ENCODE measurements around the gene POU6F2. TPM values are rescaled to one million over a fixed set of nuclear protein-coding genes. Genes with fewer than 3 reads are reported as not detected.

POU6F2 gene
- total RNA-seq, 1 donor from 2014 or later = 0.16 TPM

- no peaks in the 10 kb centered on the region for H3K4me1 Mint-ChIP-seq
- H3K27ac Mint-ChIP-seq = no peak overlapping the region
- H3K36me3 Mint-ChIP-seq (ENCODE audit: low read depth) = no peaks in the 10 kb centered on the region
- intact Hi-C loops (cut with micrococcal nuclease) = no loop called here
- no peak for DNase-seq
- H3K4me3 Mint-ChIP-seq = no peak overlapping the region
- H3K27me3 Mint-ChIP-seq = peaks cover 2% of the 10 kb centered on the region
- H3K9me3 Mint-ChIP-seq = no peaks in the 10 kb centered on the region
These were observed 117.0 kb downstream of the POU6F2 start for GRCh38 chr7:39094731-39095130.

- Mint-ChIP-seq H3K4me3 (no peak overlapping the region), H3K4me1 (no peaks in the 10 kb centered on the region), H3K27ac (no peak overlapping the region), H3K36me3 (ENCODE audit: low read depth) (no peaks in the 10 kb centered on the region), H3K9me3 (no peaks in the 10 kb centered on the region), H3K27me3 (peaks cover 2% of the 10 kb centered on the region)
- intact Hi-C loops (cut with micrococcal nuclease) = no loop called here
- no peak for DNase-seq
These were observed 118.3 kb downstream of the POU6F2 start for GRCh38 chr7:39095875-39096619.

GRCh38 chr7:39098506-39098905, 120.8 kb downstream of the POU6F2 start:
- Mint-ChIP-seq H3K27me3 (peaks cover 2% of the 10 kb centered on the region), H3K27ac (no peak overlapping the region), H3K36me3 (ENCODE audit: low read depth) (no peaks in the 10 kb centered on the region), H3K4me1 (no peaks in the 10 kb centered on the region), H3K4me3 (no peak overlapping the region), H3K9me3 (no peaks in the 10 kb centered on the region)
- intact Hi-C loops (cut with micrococcal nuclease) = no loop called here
- DNase-seq = no peak

GRCh38 chr7:39099146-39099545, 121.4 kb downstream of the POU6F2 start:
- H3K4me1 Mint-ChIP-seq = no peaks in the 10 kb centered on the region
- no peak overlapping the region for H3K4me3 Mint-ChIP-seq
- H3K9me3 Mint-ChIP-seq = no peaks in the 10 kb centered on the region
- peaks cover 2% of the 10 kb centered on the region for H3K27me3 Mint-ChIP-seq
- H3K27ac Mint-ChIP-seq = no peak overlapping the region
- DNase-seq = no peak
- no peaks in the 10 kb centered on the region for H3K36me3 Mint-ChIP-seq (ENCODE audit: low read depth)
- intact Hi-C loops (cut with micrococcal nuclease) = no loop called here

- intact Hi-C loops (cut with micrococcal nuclease) = no loop called here
- no peaks in the 10 kb centered on the region for H3K9me3 Mint-ChIP-seq
- H3K36me3 Mint-ChIP-seq (ENCODE audit: low read depth) = no peaks in the 10 kb centered on the region
- no peak overlapping the region for H3K27ac Mint-ChIP-seq
- no peak for DNase-seq
- H3K4me3 Mint-ChIP-seq = no peak overlapping the region
- no peaks in the 10 kb centered on the region for H3K4me1 Mint-ChIP-seq
- H3K27me3 Mint-ChIP-seq = peaks cover 2% of the 10 kb centered on the region
These were observed 122.6 kb downstream of the POU6F2 start for GRCh38 chr7:39100270-39100669.

GRCh38 chr7:39102234-39102633, 124.5 kb downstream of the POU6F2 start:
- Mint-ChIP-seq H3K27ac (no peak overlapping the region), H3K36me3 (ENCODE audit: low read depth) (no peaks in the 10 kb centered on the region), H3K27me3 (peaks cover 2% of the 10 kb centered on the region), H3K4me3 (no peak overlapping the region), H3K4me1 (no peaks in the 10 kb centered on the region), H3K9me3 (no peaks in the 10 kb centered on the region)
- intact Hi-C loops (cut with micrococcal nuclease) = no loop called here
- DNase-seq = no peak

- Mint-ChIP-seq H3K27ac (no peak overlapping the region), H3K4me1 (no peaks in the 10 kb centered on the region), H3K9me3 (no peaks in the 10 kb centered on the region), H3K36me3 (ENCODE audit: low read depth) (no peaks in the 10 kb centered on the region), H3K27me3 (peaks cover 4% of the 10 kb centered on the region), H3K4me3 (no peak overlapping the region)
- intact Hi-C loops (cut with micrococcal nuclease) = no loop called here
- DNase-seq = no peak
These were observed 128.0 kb downstream of the POU6F2 start for GRCh38 chr7:39105720-39106119.

GRCh38 chr7:39125846-39126245, 148.1 kb downstream of the POU6F2 start:
- Mint-ChIP-seq H3K4me3 (no peak overlapping the region), H3K27ac (no peak overlapping the region), H3K36me3 (ENCODE audit: low read depth) (no peaks in the 10 kb centered on the region), H3K27me3 (no peaks in the 10 kb centered on the region), H3K4me1 (no peaks in the 10 kb centered on the region), H3K9me3 (no peaks in the 10 kb centered on the region)
- no peak for DNase-seq
- intact Hi-C loops (cut with micrococcal nuclease) = no loop called here

GRCh38 chr7:39127058-39127457, 149.3 kb downstream of the POU6F2 start:
- Mint-ChIP-seq H3K36me3 (ENCODE audit: low read depth) (no peaks in the 10 kb centered on the region), H3K4me1 (peaks cover 3% of the 10 kb centered on the region), H3K4me3 (no peak overlapping the region), H3K27ac (no peak overlapping the region), H3K27me3 (peaks cover 2% of the 10 kb centered on the region), H3K9me3 (no peaks in the 10 kb centered on the region)
- intact Hi-C loops (cut with micrococcal nuclease) = no loop called here
- DNase-seq = no peak

GRCh38 chr7:39128287-39128843, 150.7 kb downstream of the POU6F2 start:
- Mint-ChIP-seq H3K4me3 (no peak overlapping the region), H3K36me3 (ENCODE audit: low read depth) (no peaks in the 10 kb centered on the region), H3K4me1 (peaks cover 3% of the 10 kb centered on the region), H3K27me3 (peaks cover 2% of the 10 kb centered on the region), H3K27ac (no peak overlapping the region), H3K9me3 (no peaks in the 10 kb centered on the region)
- no peak for DNase-seq
- intact Hi-C loops (cut with micrococcal nuclease) = no loop called here

GRCh38 chr7:39130274-39130673, 152.6 kb downstream of the POU6F2 start:
- intact Hi-C loops (cut with micrococcal nuclease) = no loop called here
- Mint-ChIP-seq H3K36me3 (ENCODE audit: low read depth) (no peaks in the 10 kb centered on the region), H3K4me3 (no peak overlapping the region), H3K9me3 (no peaks in the 10 kb centered on the region), H3K27me3 (peaks cover 2% of the 10 kb centered on the region), H3K27ac (no peak overlapping the region), H3K4me1 (peaks cover 3% of the 10 kb centered on the region)
- no peak for DNase-seq

- intact Hi-C loops (cut with micrococcal nuclease) = no loop called here
- H3K36me3 Mint-ChIP-seq (ENCODE audit: low read depth) = no peaks in the 10 kb centered on the region
- DNase-seq = no peak
- peaks cover 2% of the 10 kb centered on the region for H3K27me3 Mint-ChIP-seq
- peak overlapping the region; percentile 58 for H3K4me3 Mint-ChIP-seq
- H3K27ac Mint-ChIP-seq = no peak overlapping the region
- H3K9me3 Mint-ChIP-seq = no peaks in the 10 kb centered on the region
- peaks cover 3% of the 10 kb centered on the region for H3K4me1 Mint-ChIP-seq
These were observed 153.3 kb downstream of the POU6F2 start for GRCh38 chr7:39130857-39131526.

- Mint-ChIP-seq H3K4me1 (peaks cover 3% of the 10 kb centered on the region), H3K27me3 (peaks cover 2% of the 10 kb centered on the region), H3K36me3 (ENCODE audit: low read depth) (no peaks in the 10 kb centered on the region), H3K4me3 (no peak overlapping the region), H3K27ac (no peak overlapping the region), H3K9me3 (no peaks in the 10 kb centered on the region)
- intact Hi-C loops (cut with micrococcal nuclease) = no loop called here
- no peak for DNase-seq
These were observed 154.6 kb downstream of the POU6F2 start for GRCh38 chr7:39132306-39132705.

GRCh38 chr7:39133088-39133487, 155.4 kb downstream of the POU6F2 start:
- Mint-ChIP-seq H3K4me1 (peaks cover 3% of the 10 kb centered on the region), H3K27me3 (peaks cover 2% of the 10 kb centered on the region), H3K36me3 (ENCODE audit: low read depth) (no peaks in the 10 kb centered on the region), H3K9me3 (no peaks in the 10 kb centered on the region), H3K27ac (no peak overlapping the region), H3K4me3 (no peak overlapping the region)
- intact Hi-C loops (cut with micrococcal nuclease) = no loop called here
- DNase-seq = no peak
